Gastroesophageal sphincter (tissue), 3 donors: ENCODE data around the gene SPINT2.

ENCODE experiments used
- CTCF ChIP-seq, 4 experiments: fragments of 200-600 bp in 2 of 4; fragments of 450-650 bp in 2 of 4; sonication (generic) in 1 of 4; IDR thresholded peaks; one replicate each; pipeline ENCODE4 v1.5.1; 2017 to 2019; ENCODE audit warnings: antibody characterized with exemption in 4 of 4, mild to moderate bottlenecking in 2 of 4, moderate library complexity in 2 of 4
- EP300 ChIP-seq: sonication (generic); formaldehyde crosslinking; IDR thresholded peaks from one replicate; pipeline ENCODE4 v1.6.1; 2017; ENCODE audit warnings: antibody characterized with exemption, mild to moderate bottlenecking
- POLR2A ChIP-seq, 2 donors: fragments of 450-650 bp; IDR thresholded peaks; one replicate each; pipeline ENCODE4 v1.6.1; 2017; ENCODE audit warnings: antibody characterized with exemption in 2 of 2, mild to moderate bottlenecking in 2 of 2, moderate library complexity in 1 of 2
- POLR2AphosphoS5 ChIP-seq: sonication (generic); formaldehyde crosslinking; IDR thresholded peaks from one replicate; pipeline ENCODE4 v1.6.1; 2017; ENCODE audit warnings: antibody characterized with exemption

GRCh38 chr19:38247126-38247525 is 17.2 kb upstream of the SPINT2 start:
- TF ChIP-seq CTCF (IDR thresholded peaks at IDR 0.05) = no peak
- TF ChIP-seq POLR2AphosphoS5 = no peak
- TF ChIP-seq EP300 = no peak
- no peak for TF ChIP-seq POLR2A (IDR thresholded peaks at IDR 0.05)
